HCT116 (cell line): Measurements from ENCODE around the gene C14orf93. TPM values are rescaled to one million over a fixed set of nuclear protein-coding genes. Genes with fewer than 3 reads are reported as not detected.

Experiments
- ATAC-seq: fragments of 200-7000 bp; cut with Tn5 transposase; 2 replicates; pipeline ENCODE4 v1.9.1; 2020; ENCODE audit warnings: mild to moderate bottlenecking, moderate library complexity
- BruUV-seq: library from RNA; stranded (reverse); fragments of 400-500 nt; replicated peaks from 2 replicates; lab custom pipeline; 2021; lab: Mats Ljungman, UMichigan
- CTCF ChIA-PET: fragments of 300-600 bp; sonication (Branson Sonifier 250); formaldehyde crosslinking; loops from one replicate; lab custom pipeline; 2021; ENCODE audit warnings: antibody characterized with exemption; lab: Charles Lee
- POLR2A ChIA-PET: fragments of 300-600, 350-600 bp; sonication (Branson Sonifier 250); formaldehyde crosslinking; loops from one replicate; lab custom pipeline; 2021; ENCODE audit warnings: antibody characterized with exemption; lab: Charles Lee
- RAD21 ChIA-PET, 2 experiments: fragments of 300-600 bp; sonication (Branson Sonifier 250); formaldehyde crosslinking; loops; one replicate each; lab custom pipeline; 2023; ENCODE audit warnings: low total read pairs in 2 of 2; ENCODE audit not compliant: uncharacterized antibody in 2 of 2, unreplicated experiment in 2 of 2, low non-redundant PET in 1 of 2; lab: Charles Lee
- DNase-seq: peaks from one replicate; pipeline ENCODE4 v3.0.0-alpha.2; 2010; ENCODE audit warnings: low read depth, low spot score
- H2AFZ ChIP-seq: fragments of 200-600 bp; shearing (Covaris generic), sonication (generic); 2 replicates; pipeline ENCODE4 v1.6.1; 2017; ENCODE audit warnings: low read depth, mixed run types, mixed read lengths, antibody characterized with exemption, low read length; ENCODE audit not compliant: poor library complexity, severe bottlenecking
- H3K27ac ChIP-seq: 2 replicates; pipeline ENCODE4 v1.5.1; 2012; ENCODE audit warnings: low read depth, low read length
- H3K27me3 ChIP-seq: fragments of 200-600 bp; sonication (generic); 2 replicates; pipeline ENCODE4 v1.6.1; 2016; ENCODE audit warnings: mixed run types, low read length, mixed read lengths; ENCODE audit not compliant: insufficient read depth
- H3K36me3 ChIP-seq, 2 experiments: fragments of 200-500 bp in 1 of 2; fragments of 200-600 bp in 1 of 2; sonication (Bioruptor generic) in 1 of 2; sonication (generic) in 1 of 2; 2 replicates each; pipeline versions ENCODE4 v1.5.1 to v1.6.1; 2014 to 2016; ENCODE audit warnings: low read length in 2 of 2, inconsistent platforms in 1 of 2, mixed read lengths in 1 of 2, mixed run types in 1 of 2; ENCODE audit not compliant: insufficient read depth in 2 of 2, control insufficient read depth in 1 of 2
- H3K4me1 ChIP-seq, 2 experiments: fragments of 200-600 bp in 1 of 2; sonication (generic) in 1 of 2; 2 replicates each; pipeline versions ENCODE4 v1.5.1 to v1.6.1; 2012 to 2017; ENCODE audit warnings: low read length in 2 of 2, inconsistent platforms in 1 of 2, mild to moderate bottlenecking in 1 of 2, mixed read lengths in 1 of 2, mixed run types in 1 of 2, moderate library complexity in 1 of 2; ENCODE audit not compliant: insufficient read depth in 2 of 2, control insufficient read depth in 1 of 2
- H3K4me2 ChIP-seq: fragments of 200-600 bp; sonication (generic); 2 replicates; pipeline ENCODE4 v1.6.1; 2017; ENCODE audit warnings: mixed run types, low read length, mixed read lengths
- H3K4me3 ChIP-seq, 2 experiments: fragments of 200-600 bp in 1 of 2; sonication (generic) in 1 of 2; replicated peaks in 1 of 2; 2 replicates each; pipeline ENCODE4 v1.5.1; 2011 to 2016; ENCODE audit warnings: low read length in 2 of 2, control low read depth in 1 of 2, low read depth in 1 of 2, mild to moderate bottlenecking in 1 of 2, mixed read lengths in 1 of 2, mixed run types in 1 of 2
- H3K79me2 ChIP-seq: fragments of 200-600 bp; sonication (generic); 2 replicates; pipeline ENCODE4 v1.6.1; 2017; ENCODE audit warnings: mild to moderate bottlenecking, mixed run types, low read length, moderate library complexity, mixed read lengths; ENCODE audit not compliant: insufficient read depth
- H3K9ac ChIP-seq: fragments of 200-600 bp; sonication (generic); 2 replicates; pipeline ENCODE4 v1.6.1; 2016; ENCODE audit warnings: low read length, mixed read lengths
- H3K9me2 ChIP-seq: fragments of 200-600 bp; sonication (generic), shearing (Covaris generic); 2 replicates; pipeline ENCODE4 v1.6.1; 2017; ENCODE audit warnings: mixed run types, mild to moderate bottlenecking, moderate library complexity; ENCODE audit not compliant: insufficient read depth
- H3K9me3 ChIP-seq, 2 experiments: fragments of 200-500 bp in 1 of 2; fragments of 200-600 bp in 1 of 2; sonication (Bioruptor generic) in 1 of 2; sonication (generic) in 1 of 2; 2 replicates each; pipeline ENCODE4 v1.6.1; 2014 to 2017; ENCODE audit warnings: low read length in 2 of 2, mixed read lengths in 2 of 2, inconsistent platforms in 1 of 2, low read depth in 1 of 2, mild to moderate bottlenecking in 1 of 2, mixed run types in 1 of 2, moderate library complexity in 1 of 2; ENCODE audit not compliant: control insufficient read depth in 1 of 2, insufficient read depth in 1 of 2
- H4K20me1 ChIP-seq: fragments of 200-600 bp; sonication (generic), shearing (Covaris generic); 2 replicates; pipeline ENCODE4 v1.6.1; 2017; ENCODE audit warnings: mixed run types, mild to moderate bottlenecking, moderate library complexity; ENCODE audit not compliant: insufficient read depth
- CBX3 ChIP-seq: IDR thresholded peaks from 2 replicates; pipeline ENCODE4 v1.6.1; 2012; ENCODE audit warnings: low read depth
- EZH2 ChIP-seq: fragments of 200-600 bp; sonication (generic); IDR thresholded peaks from 2 replicates; pipeline ENCODE4 v1.6.1; 2017; ENCODE audit warnings: antibody characterized with exemption, mixed run types
- POLR2AphosphoS5 ChIP-seq: IDR thresholded peaks from 2 replicates; pipeline ENCODE4 v1.6.1; 2011; ENCODE audit warnings: mild to moderate bottlenecking, low read depth, low read length, moderate library complexity
- YY1 ChIP-seq: IDR thresholded peaks from 2 replicates; pipeline ENCODE4 v1.6.1; 2011; ENCODE audit warnings: low read length, low read depth, moderate library complexity, mild to moderate bottlenecking; ENCODE audit not compliant: insufficient replicate concordance; ENCODE audit errors: extremely low read depth
- ZNF274 ChIP-seq: fragments of 200-500 bp; sonication (Bioruptor generic); IDR thresholded peaks from 2 replicates; pipeline ENCODE4 v1.6.1; 2014; ENCODE audit warnings: mild to moderate bottlenecking, low read depth, low read length, inconsistent platforms
- intact Hi-C: fragments of 100-400 bp; cut with micrococcal nuclease; formaldehyde crosslinking; loops from 2 replicates; pipeline ENCODE4 v1.10.0; 2022
- total RNA-seq: library from RNA; stranded (reverse); gene quantifications from one replicate; pipeline ENCODE4 v1.2.1, GENCODE V29; 2021; ENCODE audit not compliant: unreplicated experiment

The C14orf93 gene
- total RNA-seq, 1 experiment from 2014 or later = 13.7 TPM

GRCh38 chr14:23049011-23049410, 39.1 kb upstream of the C14orf93 start:
- no peaks in the 10 kb centered on the region for H3K27me3 ChIP-seq
- TF ChIP-seq EZH2 = no peak
- no peaks in the 10 kb centered on the region for H3K9me2 ChIP-seq
- ChIA-PET POLR2A (no interaction called here), CTCF (interaction anchor here (1.4 kb wide), 1 partner anchor 9 kb away, joined by 6 read pairs; no protein-coding TSS in a partner anchor), RAD21 (no interaction called here)
- H3K9me3 ChIP-seq = no peaks in the 10 kb centered on the region
- no peak overlapping the region for H3K9ac ChIP-seq
- intact Hi-C loops = no loop called here
- H3K79me2 ChIP-seq = no peaks in the 10 kb centered on the region
- H3K27ac ChIP-seq = no peak overlapping the region
- H3K4me3 ChIP-seq = no peak overlapping the region
- H3K4me1 ChIP-seq = peaks cover 0 to 5% of the 10 kb centered on the region in 2 experiments; a peak in 1 of 4 replicates
- no peak overlapping the region for H3K4me2 ChIP-seq
- H2AFZ ChIP-seq = no peak overlapping the region
- H3K36me3 ChIP-seq = no peaks in the 10 kb centered on the region
- ATAC-seq (no peak), DNase-seq (no peak)
- no TSS peak for BruUV-seq
- H4K20me1 ChIP-seq = no peaks in the 10 kb centered on the region

GRCh38 chr14:23047751-23048693, 38.1 kb upstream of the C14orf93 start:
- H3K9me2 ChIP-seq = no peaks in the 10 kb centered on the region
- POLR2A ChIA-PET = no interaction called here
- H3K9me3 ChIP-seq = no peaks in the 10 kb centered on the region
- RAD21 ChIA-PET = no interaction called here
- H3K4me2 ChIP-seq = no peak overlapping the region
- no peak overlapping the region for H3K9ac ChIP-seq
- no peak overlapping the region for H3K4me3 ChIP-seq
- peaks cover 0 to 5% of the 10 kb centered on the region in 2 experiments; a peak in 1 of 4 replicates for H3K4me1 ChIP-seq
- no peaks in the 10 kb centered on the region for H3K27me3 ChIP-seq
- intact Hi-C loops = no loop called here
- CTCF ChIA-PET = no interaction called here
- no peaks in the 10 kb centered on the region for H3K79me2 ChIP-seq
- no peak overlapping the region for H3K27ac ChIP-seq
- BruUV-seq = no TSS peak
- TF ChIP-seq ZNF274 (no peak), CBX3 (no peak), YY1 (no peak), POLR2AphosphoS5 (no peak)
- no peaks in the 10 kb centered on the region for H3K36me3 ChIP-seq
- H4K20me1 ChIP-seq = no peaks in the 10 kb centered on the region
- no peak for DNase-seq
- no peak overlapping the region for H2AFZ ChIP-seq
- ATAC-seq = no peak
